ENCODE measurements around the gene TMUB2. TPM values are rescaled to one million over a fixed set of nuclear protein-coding genes. Genes with fewer than 3 reads are reported as not detected.

The TMUB2 gene
- total and polyA plus RNA-seq, 2 of the 13 experiments (the other 11 are each of a cell fraction or from before 2014, with no cell fraction given) = 26.9 to 50.8 TPM

GRCh38 chr17:44186307-44187130, at the start of gene TMUB2 (continued):
- TF ChIP-seq, protein P1, sequence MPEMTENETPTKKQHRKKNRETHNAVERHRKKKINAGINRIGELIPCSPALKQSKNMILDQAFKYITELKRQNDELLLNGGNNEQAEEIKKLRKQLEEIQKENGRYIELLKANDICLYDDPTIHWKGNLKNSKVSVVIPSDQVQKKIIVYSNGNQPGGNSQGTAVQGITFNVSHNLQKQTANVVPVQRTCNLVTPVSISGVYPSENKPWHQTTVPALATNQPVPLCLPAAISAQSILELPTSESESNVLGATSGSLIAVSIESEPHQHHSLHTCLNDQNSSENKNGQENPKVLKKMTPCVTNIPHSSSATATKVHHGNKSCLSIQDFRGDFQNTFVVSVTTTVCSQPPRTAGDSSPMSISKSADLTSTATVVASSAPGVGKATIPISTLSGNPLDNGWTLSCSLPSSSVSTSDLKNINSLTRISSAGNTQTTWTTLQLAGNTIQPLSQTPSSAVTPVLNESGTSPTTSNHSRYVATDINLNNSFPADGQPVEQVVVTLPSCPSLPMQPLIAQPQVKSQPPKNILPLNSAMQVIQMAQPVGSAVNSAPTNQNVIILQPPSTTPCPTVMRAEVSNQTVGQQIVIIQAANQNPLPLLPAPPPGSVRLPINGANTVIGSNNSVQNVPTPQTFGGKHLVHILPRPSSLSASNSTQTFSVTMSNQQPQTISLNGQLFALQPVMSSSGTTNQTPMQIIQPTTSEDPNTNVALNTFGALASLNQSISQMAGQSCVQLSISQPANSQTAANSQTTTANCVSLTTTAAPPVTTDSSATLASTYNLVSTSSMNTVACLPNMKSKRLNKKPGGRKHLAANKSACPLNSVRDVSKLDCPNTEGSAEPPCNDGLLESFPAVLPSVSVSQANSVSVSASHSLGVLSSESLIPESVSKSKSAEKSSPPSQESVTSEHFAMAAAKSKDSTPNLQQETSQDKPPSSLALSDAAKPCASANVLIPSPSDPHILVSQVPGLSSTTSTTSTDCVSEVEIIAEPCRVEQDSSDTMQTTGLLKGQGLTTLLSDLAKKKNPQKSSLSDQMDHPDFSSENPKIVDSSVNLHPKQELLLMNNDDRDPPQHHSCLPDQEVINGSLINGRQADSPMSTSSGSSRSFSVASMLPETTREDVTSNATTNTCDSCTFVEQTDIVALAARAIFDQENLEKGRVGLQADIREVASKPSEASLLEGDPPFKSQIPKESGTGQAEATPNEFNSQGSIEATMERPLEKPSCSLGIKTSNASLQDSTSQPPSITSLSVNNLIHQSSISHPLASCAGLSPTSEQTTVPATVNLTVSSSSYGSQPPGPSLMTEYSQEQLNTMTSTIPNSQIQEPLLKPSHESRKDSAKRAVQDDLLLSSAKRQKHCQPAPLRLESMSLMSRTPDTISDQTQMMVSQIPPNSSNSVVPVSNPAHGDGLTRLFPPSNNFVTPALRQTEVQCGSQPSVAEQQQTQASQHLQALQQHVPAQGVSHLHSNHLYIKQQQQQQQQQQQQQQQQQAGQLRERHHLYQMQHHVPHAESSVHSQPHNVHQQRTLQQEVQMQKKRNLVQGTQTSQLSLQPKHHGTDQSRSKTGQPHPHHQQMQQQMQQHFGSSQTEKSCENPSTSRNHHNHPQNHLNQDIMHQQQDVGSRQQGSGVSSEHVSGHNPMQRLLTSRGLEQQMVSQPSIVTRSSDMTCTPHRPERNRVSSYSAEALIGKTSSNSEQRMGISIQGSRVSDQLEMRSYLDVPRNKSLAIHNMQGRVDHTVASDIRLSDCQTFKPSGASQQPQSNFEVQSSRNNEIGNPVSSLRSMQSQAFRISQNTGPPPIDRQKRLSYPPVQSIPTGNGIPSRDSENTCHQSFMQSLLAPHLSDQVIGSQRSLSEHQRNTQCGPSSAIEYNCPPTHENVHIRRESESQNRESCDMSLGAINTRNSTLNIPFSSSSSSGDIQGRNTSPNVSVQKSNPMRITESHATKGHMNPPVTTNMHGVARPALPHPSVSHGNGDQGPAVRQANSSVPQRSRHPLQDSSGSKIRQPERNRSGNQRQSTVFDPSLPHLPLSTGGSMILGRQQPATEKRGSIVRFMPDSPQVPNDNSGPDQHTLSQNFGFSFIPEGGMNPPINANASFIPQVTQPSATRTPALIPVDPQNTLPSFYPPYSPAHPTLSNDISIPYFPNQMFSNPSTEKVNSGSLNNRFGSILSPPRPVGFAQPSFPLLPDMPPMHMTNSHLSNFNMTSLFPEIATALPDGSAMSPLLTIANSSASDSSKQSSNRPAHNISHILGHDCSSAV (CRISPR knock-in tag; IDR thresholded peaks at IDR 0.05; ENCODE audit: borderline replicate concordance) = 0 out of 2 replicates have a peak, but pooled peaks have one; percentile 27
- no peak for TF ChIP-seq SMAD9 (CRISPR knock-in tag; IDR thresholded peaks at IDR 0.05)
- 0 out of 2 replicates have a peak, but pooled peaks have one; percentile 45 for TF ChIP-seq ZNF607 (CRISPR knock-in tag; IDR thresholded peaks at IDR 0.05; ENCODE audit: borderline replicate concordance)
- TF ChIP-seq, protein P2, sequence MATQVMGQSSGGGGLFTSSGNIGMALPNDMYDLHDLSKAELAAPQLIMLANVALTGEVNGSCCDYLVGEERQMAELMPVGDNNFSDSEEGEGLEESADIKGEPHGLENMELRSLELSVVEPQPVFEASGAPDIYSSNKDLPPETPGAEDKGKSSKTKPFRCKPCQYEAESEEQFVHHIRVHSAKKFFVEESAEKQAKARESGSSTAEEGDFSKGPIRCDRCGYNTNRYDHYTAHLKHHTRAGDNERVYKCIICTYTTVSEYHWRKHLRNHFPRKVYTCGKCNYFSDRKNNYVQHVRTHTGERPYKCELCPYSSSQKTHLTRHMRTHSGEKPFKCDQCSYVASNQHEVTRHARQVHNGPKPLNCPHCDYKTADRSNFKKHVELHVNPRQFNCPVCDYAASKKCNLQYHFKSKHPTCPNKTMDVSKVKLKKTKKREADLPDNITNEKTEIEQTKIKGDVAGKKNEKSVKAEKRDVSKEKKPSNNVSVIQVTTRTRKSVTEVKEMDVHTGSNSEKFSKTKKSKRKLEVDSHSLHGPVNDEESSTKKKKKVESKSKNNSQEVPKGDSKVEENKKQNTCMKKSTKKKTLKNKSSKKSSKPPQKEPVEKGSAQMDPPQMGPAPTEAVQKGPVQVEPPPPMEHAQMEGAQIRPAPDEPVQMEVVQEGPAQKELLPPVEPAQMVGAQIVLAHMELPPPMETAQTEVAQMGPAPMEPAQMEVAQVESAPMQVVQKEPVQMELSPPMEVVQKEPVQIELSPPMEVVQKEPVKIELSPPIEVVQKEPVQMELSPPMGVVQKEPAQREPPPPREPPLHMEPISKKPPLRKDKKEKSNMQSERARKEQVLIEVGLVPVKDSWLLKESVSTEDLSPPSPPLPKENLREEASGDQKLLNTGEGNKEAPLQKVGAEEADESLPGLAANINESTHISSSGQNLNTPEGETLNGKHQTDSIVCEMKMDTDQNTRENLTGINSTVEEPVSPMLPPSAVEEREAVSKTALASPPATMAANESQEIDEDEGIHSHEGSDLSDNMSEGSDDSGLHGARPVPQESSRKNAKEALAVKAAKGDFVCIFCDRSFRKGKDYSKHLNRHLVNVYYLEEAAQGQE (IDR thresholded peaks at IDR 0.05; ENCODE audit: borderline replicate concordance in 1 of 2, low read depth in 1 of 2, low read length in 2 of 2) = peak in 1 of 2 experiments; percentile 35; a peak in 2 of 4 replicates
- peak; percentile 96 for TF ChIP-seq KAT8 (CRISPR knock-in tag; IDR thresholded peaks at IDR 0.05)
- TF ChIP-seq ZSCAN25 (CRISPR knock-in tag; IDR thresholded peaks at IDR 0.05) = peak; percentile 19; the same call in 1 of the 2 replicates
- TF ChIP-seq ZFY (CRISPR knock-in tag; IDR thresholded peaks at IDR 0.05) = peak; percentile 74
- TF ChIP-seq CCDC6 (CRISPR knock-in tag; IDR thresholded peaks at IDR 0.05) = 0 out of 2 replicates have a peak, but pooled peaks have one; percentile 64
- no peak for TF ChIP-seq ZBTB7B (CRISPR knock-in tag; IDR thresholded peaks at IDR 0.05)
- TF ChIP-seq, protein P3, sequence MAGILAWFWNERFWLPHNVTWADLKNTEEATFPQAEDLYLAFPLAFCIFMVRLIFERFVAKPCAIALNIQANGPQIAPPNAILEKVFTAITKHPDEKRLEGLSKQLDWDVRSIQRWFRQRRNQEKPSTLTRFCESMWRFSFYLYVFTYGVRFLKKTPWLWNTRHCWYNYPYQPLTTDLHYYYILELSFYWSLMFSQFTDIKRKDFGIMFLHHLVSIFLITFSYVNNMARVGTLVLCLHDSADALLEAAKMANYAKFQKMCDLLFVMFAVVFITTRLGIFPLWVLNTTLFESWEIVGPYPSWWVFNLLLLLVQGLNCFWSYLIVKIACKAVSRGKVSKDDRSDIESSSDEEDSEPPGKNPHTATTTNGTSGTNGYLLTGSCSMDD (CRISPR knock-in tag; IDR thresholded peaks at IDR 0.05) = peak; percentile 71; the same call in 1 of the 2 replicates
- TF ChIP-seq CC2D1A (CRISPR knock-in tag; IDR thresholded peaks at IDR 0.05) = 0 out of 2 replicates have a peak, but pooled peaks have one; percentile 45
- peak; percentile 16; the same call in 1 of the 2 replicates for TF ChIP-seq HNF4G (IDR thresholded peaks at IDR 0.05; ENCODE audit: borderline replicate concordance, low read depth, low read length)
- TF ChIP-seq HNF4G (CRISPR knock-in tag; IDR thresholded peaks at IDR 0.05; ENCODE audit: borderline replicate concordance, low read depth) = no peak; the same call in 1 of the 2 replicates
- TF ChIP-seq NPAS2 (CRISPR knock-in tag; IDR thresholded peaks at IDR 0.05; ENCODE audit: borderline replicate concordance) = no peak
- TF ChIP-seq NRL (CRISPR knock-in tag; IDR thresholded peaks at IDR 0.05; ENCODE audit: borderline replicate concordance) = peak; percentile 57; the same call in 1 of the 2 replicates

Data from HepG2 (cell line).